ENCODE measurements around the gene KLRB1. TPM values are rescaled to one million over a fixed set of nuclear protein-coding genes. Genes with fewer than 3 reads are reported as not detected.

KLRB1 gene
- polyA plus RNA-seq, 2 of the 4 experiments (the other 2 are of a cell fraction) = not detected

GRCh38 chr12:9643266-9643660, 35.5 kb upstream of the KLRB1 start:
- Histone ChIP-seq H3K4me3 (no peak overlapping the region), H3K27ac (no peak overlapping the region), H3K9me3 (no peaks in the 10 kb centered on the region), H3K4me1 (0 out of 3 replicates have a peak, but pooled peaks cover 5% of the 10 kb centered on the region), H3K4me2 (no peak overlapping the region)
- ATAC-seq = no peak
- TF ChIP-seq E2F6 (IDR thresholded peaks at IDR 0.05; ENCODE audit: borderline replicate concordance, low read depth) (no peak), PBX3 (IDR thresholded peaks at IDR 0.05) (no peak), MAX (IDR thresholded peaks at IDR 0.05) (no peak), ELK1 (IDR thresholded peaks at IDR 0.05; ENCODE audit: low read depth, low read length) (no peak), KDM5A (IDR thresholded peaks at IDR 0.05) (no peak), TFCP2L1 (CRISPR knock-in tag; IDR thresholded peaks at IDR 0.05) (no peak), BCL3 (IDR thresholded peaks at IDR 0.05) (no peak), HOXB13 (CRISPR knock-in tag; IDR thresholded peaks at IDR 0.05; ENCODE audit: low read depth) (no peak), ESRRA (IDR thresholded peaks at IDR 0.05; ENCODE audit: borderline replicate concordance, low read length) (no peak), ZSCAN20 (CRISPR knock-in tag; IDR thresholded peaks at IDR 0.05) (no peak), POLR2A (IDR thresholded peaks at IDR 0.05; ENCODE audit: low read length) (no peak), NR3C1 (IDR thresholded peaks at IDR 0.05) (no peak), FOXS1 (CRISPR knock-in tag; IDR thresholded peaks at IDR 0.05) (no peak), EP300 (IDR thresholded peaks at IDR 0.05) (no peak), JUNB (IDR thresholded peaks at IDR 0.05) (no peak), ATOH8 (CRISPR knock-in tag; IDR thresholded peaks at IDR 0.05; ENCODE audit: low read depth) (no peak), ZFP36 (IDR thresholded peaks at IDR 0.05; ENCODE audit: borderline replicate concordance, partially characterized antibody) (no peak)
- FAIRE-seq = no peak
- no peak for DNase-seq (ENCODE audit: low read depth in 1 of 2, low spot score in 1 of 2)
- POLR2A ChIA-PET = no interaction called here
- CTCF ChIA-PET = interaction anchor here (1.6 kb wide), 1 partner anchor 9 kb away, joined by 4 read pairs; no protein-coding TSS in a partner anchor

GRCh38 chr12:9642606-9643265, 35.0 kb upstream of the KLRB1 start:
- 68% methylated on average over 15 of the region's 15 CpGs for WGBS (ENCODE audit: missing lambda C conversion rate)
- no peak overlapping the region for H3K4me3 ChIP-seq
- H3K27ac ChIP-seq = no peak overlapping the region
- no peak for ATAC-seq
- TF ChIP-seq RFX5 (IDR thresholded peaks at IDR 0.05) = no peak
- no peak for TF ChIP-seq CBX8 (IDR thresholded peaks at IDR 0.05)
- TF ChIP-seq KDM1A (IDR thresholded peaks at IDR 0.05; ENCODE audit: low read depth) = no peak
- no peak for TF ChIP-seq FOSB (CRISPR knock-in tag; IDR thresholded peaks at IDR 0.05)
- no peak for TF ChIP-seq JUNB (IDR thresholded peaks at IDR 0.05)
- no peak for TF ChIP-seq HOXB13 (CRISPR knock-in tag; IDR thresholded peaks at IDR 0.05; ENCODE audit: low read depth)
- no peak for TF ChIP-seq HES2 (IDR thresholded peaks at IDR 0.05)
- no peak for TF ChIP-seq PHF8 (IDR thresholded peaks at IDR 0.05; ENCODE audit: borderline replicate concordance, low read depth)
- H3K4me2 ChIP-seq = no peak overlapping the region
- DNase-seq (ENCODE audit: low read depth in 1 of 2, low spot score in 1 of 2) = no peak
- POLR2A ChIA-PET = no interaction called here
- CTCF ChIA-PET = interaction anchor here (1.6 kb wide), 1 partner anchor 8 kb away, joined by 4 read pairs; no protein-coding TSS in a partner anchor
- 0 out of 3 replicates have a peak, but pooled peaks cover 5% of the 10 kb centered on the region for H3K4me1 ChIP-seq
- FAIRE-seq = no peak
- no peaks in the 10 kb centered on the region for H3K9me3 ChIP-seq

Data from A549 (cell line).